MG63 (cell line): ENCODE data around the gene RAB10. TPM values are rescaled to one million over a fixed set of nuclear protein-coding genes. Genes with fewer than 3 reads are reported as not detected.
"Not testable (repeated sequence)": the region's sequence is repeated elsewhere in the genome, so short reads cannot be mapped to it uniquely, and the experiment has no call there.

Experiments
- DNase-seq: peaks from one replicate; pipeline ENCODE4 v3.0.0-alpha.2; 2020
- H3K27me3 ChIP-seq: fragments of 250-450 bp; sonication (Bioruptor Pico); 2 replicates; pipeline ENCODE4 v1.5.1; 2020; ENCODE audit warnings: mild to moderate bottlenecking, moderate library complexity
- H3K36me3 ChIP-seq: fragments of 250-450 bp; sonication (Bioruptor Pico); 2 replicates; pipeline ENCODE4 v1.5.1; 2020; ENCODE audit warnings: mild to moderate bottlenecking, moderate library complexity
- H3K4me3 ChIP-seq: fragments of 250-450 bp; sonication (Bioruptor Pico); 2 replicates; pipeline ENCODE4 v1.5.1; 2020; ENCODE audit warnings: mild to moderate bottlenecking, moderate library complexity
- H3K9me3 ChIP-seq: fragments of 250-450 bp; sonication (Bioruptor Pico); 2 replicates; pipeline ENCODE4 v1.5.1; 2020; ENCODE audit warnings: mild to moderate bottlenecking, moderate library complexity
- total RNA-seq: library from RNA; depleted of rRNA; stranded (reverse); fragments of >200 nt; shearing (Covaris generic); gene quantifications from 2 replicates; pipeline ENCODE4 v1.2.3, GENCODE V29; 2014; ENCODE audit warnings: low replicate concordance

Gene RAB10
- total RNA-seq, 1 experiment from 2014 or later = 102 TPM

DNA sequence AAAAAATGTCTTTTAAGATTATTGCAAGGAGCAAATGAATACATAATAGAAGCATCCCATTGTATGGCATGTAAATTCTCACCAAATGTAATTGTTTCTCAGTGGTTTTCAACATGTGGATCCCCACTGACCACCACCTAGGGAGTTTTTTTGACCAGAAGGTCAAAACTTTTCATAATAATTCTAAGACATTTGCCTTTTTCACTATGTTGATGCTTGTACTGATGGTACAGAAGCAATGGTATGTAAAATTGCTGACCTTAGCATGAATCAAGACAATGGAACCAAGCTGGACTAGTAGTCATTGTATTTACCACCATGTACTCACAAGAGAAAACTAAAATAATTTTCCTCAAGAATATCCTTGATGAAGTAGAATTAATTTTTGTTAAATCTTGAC, 36.8 kb downstream of the RAB10 start:
- no peaks in the 10 kb centered on the region for H3K27me3 ChIP-seq
- no peaks in the 10 kb centered on the region for H3K9me3 ChIP-seq
- peaks cover 2% of the 10 kb centered on the region for H3K36me3 ChIP-seq
- no peak overlapping the region for H3K4me3 ChIP-seq
- no peak for DNase-seq

DNA sequence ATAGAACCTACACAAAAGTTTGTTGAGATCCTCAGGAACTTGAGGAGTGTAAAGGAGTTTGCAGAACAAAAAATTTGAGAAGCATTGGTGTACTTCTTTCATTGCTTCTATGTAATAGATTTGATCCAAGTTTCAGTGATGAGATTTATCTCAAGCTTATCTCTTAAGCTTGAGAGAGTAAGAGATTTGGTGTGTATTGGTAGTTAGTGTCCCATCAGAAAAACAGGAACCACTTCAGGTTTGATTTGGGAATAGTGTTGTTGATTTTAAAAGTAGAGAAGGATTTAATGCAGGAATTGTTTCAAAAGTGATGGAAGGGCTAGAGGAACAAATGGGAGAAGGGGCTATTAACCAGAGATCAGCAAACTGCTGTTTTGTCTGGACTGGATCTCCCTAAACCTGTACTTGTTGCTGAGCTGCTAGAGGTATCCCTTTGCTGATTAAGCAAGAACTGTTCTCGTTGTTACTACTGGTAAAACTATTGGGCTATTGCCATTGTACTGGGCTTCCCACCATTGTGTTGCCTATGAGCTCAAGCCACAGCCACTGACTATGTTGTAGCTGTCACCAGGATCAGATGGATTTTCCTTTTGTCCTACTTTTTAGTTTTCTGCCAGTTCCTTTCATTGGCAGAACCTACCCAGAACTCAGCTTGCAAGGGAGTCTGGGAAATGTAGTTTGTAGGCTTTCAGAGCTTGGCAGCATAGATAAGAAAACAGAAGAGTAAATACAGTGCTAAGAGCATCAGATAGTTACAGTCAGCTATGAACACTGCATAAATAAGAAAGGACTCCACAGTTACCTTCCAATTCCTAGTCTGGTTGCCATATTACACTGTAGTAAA, 39.3 kb downstream of the RAB10 start:
- Histone ChIP-seq H3K4me3 (no peak overlapping the region), H3K36me3 (no peaks in the 10 kb centered on the region; the same call in none of the 2 replicates), H3K27me3 (no peaks in the 10 kb centered on the region), H3K9me3 (no peaks in the 10 kb centered on the region)
- DNase-seq = no peak

DNA sequence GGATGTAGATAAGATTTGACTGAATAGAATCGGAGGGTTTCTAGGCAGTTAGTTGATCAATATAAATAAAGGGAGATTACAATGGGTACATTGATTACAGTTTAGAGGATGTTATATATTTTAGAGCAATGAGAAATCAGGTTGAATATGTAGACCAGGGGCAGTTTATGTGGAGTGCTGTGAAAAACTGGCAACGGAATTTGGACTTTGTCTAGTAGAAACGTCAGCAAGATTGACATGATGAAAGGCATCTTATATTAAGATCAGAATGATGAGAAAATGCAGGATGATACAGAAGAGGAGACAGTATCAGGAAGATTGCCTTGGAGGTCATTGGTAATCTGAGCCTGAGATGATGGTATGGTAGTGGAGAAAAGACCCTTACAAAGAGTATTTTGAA, 39.9 kb downstream of the RAB10 start:
- Histone ChIP-seq H3K36me3 (no peaks in the 10 kb centered on the region; the same call in none of the 2 replicates), H3K4me3 (no peak overlapping the region), H3K9me3 (no peaks in the 10 kb centered on the region), H3K27me3 (no peaks in the 10 kb centered on the region)
- DNase-seq = no peak

DNA sequence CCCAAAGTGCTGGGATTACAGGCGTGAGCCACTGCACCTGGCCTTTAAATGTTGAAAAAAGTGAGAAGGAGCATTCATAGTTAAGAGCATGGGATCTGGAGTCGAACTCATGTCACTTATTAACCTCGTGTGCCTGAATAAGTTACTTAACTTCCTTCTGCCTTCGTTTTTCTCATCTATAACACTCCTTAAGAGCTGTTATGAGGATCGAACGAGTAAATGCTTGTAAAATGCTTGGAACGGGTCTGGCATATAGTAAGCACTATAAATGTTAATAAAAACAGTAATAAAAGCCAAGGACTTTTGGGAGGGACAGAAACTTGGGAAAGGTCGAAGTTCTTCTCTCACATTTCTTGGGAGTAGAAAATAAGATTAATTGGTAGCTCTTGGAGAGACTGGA, 40.8 kb downstream of the RAB10 start:
- no peaks in the 10 kb centered on the region for H3K9me3 ChIP-seq
- DNase-seq = no peak
- H3K36me3 ChIP-seq = no peaks in the 10 kb centered on the region; the same call in 1 of the 2 replicates
- H3K4me3 ChIP-seq = no peak overlapping the region
- no peaks in the 10 kb centered on the region for H3K27me3 ChIP-seq

- DNase-seq = no peak
- Histone ChIP-seq H3K36me3 (peaks cover under 1% of the 10 kb centered on the region; the same call in 1 of the 2 replicates), H3K9me3 (no peaks in the 10 kb centered on the region; the same call in 1 of the 2 replicates), H3K27me3 (no peaks in the 10 kb centered on the region), H3K4me3 (no peak overlapping the region)
Measured at GRCh38 chr2:26075173-26075572, 41.3 kb downstream of the RAB10 start.

- H3K4me3 ChIP-seq = no peak overlapping the region
- H3K36me3 ChIP-seq = peaks cover 10% of the 10 kb centered on the region
- H3K9me3 ChIP-seq = peaks cover 9% of the 10 kb centered on the region
- DNase-seq = no peak
- no peaks in the 10 kb centered on the region for H3K27me3 ChIP-seq
Measured at GRCh38 chr2:26076001-26076587, 42.2 kb downstream of the RAB10 start.

- H3K4me3 ChIP-seq = no peak overlapping the region
- DNase-seq = no peak
- no peaks in the 10 kb centered on the region for H3K27me3 ChIP-seq
- peaks cover 12% of the 10 kb centered on the region for H3K36me3 ChIP-seq
- peaks cover 21% of the 10 kb centered on the region for H3K9me3 ChIP-seq
Measured at GRCh38 chr2:26077291-26077690, 43.4 kb downstream of the RAB10 start.

DNA sequence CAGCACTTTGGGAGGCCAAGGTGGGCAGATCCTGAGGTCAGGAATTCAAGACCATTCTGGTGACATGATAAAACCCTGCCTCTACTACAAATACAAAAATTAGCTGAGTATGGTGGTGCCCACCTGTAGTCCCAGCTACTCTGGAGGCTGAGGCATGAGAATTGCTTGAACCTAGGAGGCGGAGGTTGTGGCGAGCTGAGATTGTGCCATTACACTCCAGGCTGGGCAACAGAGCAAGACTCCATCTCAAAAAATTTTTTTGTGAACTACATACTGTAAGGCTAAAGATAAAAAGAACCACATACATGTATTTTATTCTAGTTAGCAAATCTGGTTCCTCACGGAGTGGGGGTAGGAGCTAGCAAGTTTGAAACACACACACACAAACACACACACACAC, 45.1 kb downstream of the RAB10 start:
- H3K4me3 ChIP-seq = no peak overlapping the region
- H3K27me3 ChIP-seq = no peaks in the 10 kb centered on the region
- DNase-seq = no peak
- peaks cover 14% of the 10 kb centered on the region for H3K36me3 ChIP-seq
- H3K9me3 ChIP-seq = peaks cover 28% of the 10 kb centered on the region

- Histone ChIP-seq H3K4me3 (no peak overlapping the region), H3K36me3 (peaks cover 22% of the 10 kb centered on the region), H3K27me3 (no peaks in the 10 kb centered on the region), H3K9me3 (peaks cover 28% of the 10 kb centered on the region)
- DNase-seq = no peak
Measured at GRCh38 chr2:26080356-26080755, 46.5 kb downstream of the RAB10 start.

DNA sequence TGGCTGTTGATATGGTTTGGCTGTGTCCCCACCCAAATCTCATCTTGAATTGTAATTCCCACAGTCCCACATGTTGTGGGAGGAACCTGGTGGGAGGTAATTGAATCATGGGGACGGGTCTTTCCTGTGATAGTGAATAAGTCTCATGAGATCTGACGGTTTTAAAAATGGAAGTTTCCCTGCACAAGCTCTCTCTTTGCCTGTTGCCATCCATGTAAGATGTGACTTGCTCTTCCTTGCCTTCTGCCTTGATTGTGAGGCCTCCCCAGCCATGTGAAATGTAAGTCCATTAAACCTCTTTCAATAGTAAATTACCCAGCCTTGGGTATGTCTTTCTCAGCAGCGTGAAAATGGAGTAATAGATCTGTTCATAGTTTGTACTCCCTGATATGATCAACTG, 47.0 kb downstream of the RAB10 start:
- not testable (repeated sequence) for DNase-seq, H3K4me3 ChIP-seq, H3K27me3 ChIP-seq
- H3K36me3 ChIP-seq = peaks cover 22% of the 10 kb centered on the region
- H3K9me3 ChIP-seq = peaks cover 28% of the 10 kb centered on the region

DNA sequence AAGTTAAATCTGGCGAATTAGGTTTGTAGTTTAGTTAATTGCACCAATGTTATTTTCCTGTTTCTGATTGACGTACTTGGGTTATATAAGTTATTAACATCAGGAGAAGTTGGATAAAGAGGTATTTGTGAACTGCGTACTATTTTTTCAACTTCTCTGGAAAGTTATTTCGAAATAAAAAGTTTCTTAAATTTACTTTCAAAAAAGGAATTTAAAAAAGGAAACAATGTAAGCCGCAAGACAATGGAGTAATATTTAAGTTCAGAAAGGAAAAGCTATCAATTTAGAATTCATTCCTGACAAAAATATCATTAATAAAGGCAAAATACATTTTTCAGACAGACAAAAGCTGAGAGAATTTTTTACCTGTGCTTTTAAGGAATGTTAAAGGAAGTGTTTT, 47.7 kb downstream of the RAB10 start:
- Histone ChIP-seq H3K4me3 (no peak overlapping the region), H3K36me3 (peaks cover 22% of the 10 kb centered on the region), H3K9me3 (peaks cover 28% of the 10 kb centered on the region), H3K27me3 (no peaks in the 10 kb centered on the region)
- DNase-seq = no peak

- peaks cover 18% of the 10 kb centered on the region for H3K36me3 ChIP-seq
- DNase-seq = peak; percentile 25
- H3K9me3 ChIP-seq = peaks cover 18% of the 10 kb centered on the region
- no peak overlapping the region for H3K4me3 ChIP-seq
- no peaks in the 10 kb centered on the region for H3K27me3 ChIP-seq
Measured at GRCh38 chr2:26086155-26086637, 52.3 kb downstream of the RAB10 start.

GRCh38 chr2:26086779-26087178, 52.9 kb downstream of the RAB10 start:
- peaks cover 17% of the 10 kb centered on the region for H3K36me3 ChIP-seq
- no peaks in the 10 kb centered on the region for H3K27me3 ChIP-seq
- no peak for DNase-seq
- H3K9me3 ChIP-seq = peaks cover 13% of the 10 kb centered on the region
- H3K4me3 ChIP-seq = no peak overlapping the region

DNA sequence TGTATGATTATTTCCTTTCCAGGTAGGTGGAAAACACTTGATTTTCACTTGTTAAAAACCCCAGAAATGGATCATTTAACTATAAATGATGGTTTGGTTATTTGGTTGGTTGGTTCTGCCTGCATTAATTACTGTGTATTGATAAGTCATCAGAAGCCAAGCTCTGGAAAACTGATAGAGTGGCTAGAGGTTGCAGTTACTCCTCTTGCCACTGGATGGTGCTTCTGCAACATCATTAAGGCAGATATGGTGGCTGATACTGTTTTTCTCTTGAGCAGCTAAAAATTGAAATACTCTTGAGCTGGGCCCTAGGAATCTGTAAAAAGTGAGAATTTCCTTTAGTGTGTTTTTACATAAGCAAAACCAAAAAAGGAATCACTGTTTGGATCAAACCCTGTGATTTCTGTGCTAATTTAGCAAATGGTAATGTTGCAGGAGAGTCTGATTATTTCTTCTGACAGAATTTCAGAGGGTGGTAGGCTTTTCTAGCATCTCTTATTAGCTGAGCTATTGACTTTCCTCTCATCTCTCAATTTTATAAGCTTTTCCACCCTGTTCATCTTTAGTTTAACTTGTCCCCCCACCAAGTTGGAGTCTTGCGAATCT, 54.3 kb downstream of the RAB10 start:
- Histone ChIP-seq H3K36me3 (peaks cover 14% of the 10 kb centered on the region), H3K4me3 (no peak overlapping the region), H3K27me3 (no peaks in the 10 kb centered on the region), H3K9me3 (no peaks in the 10 kb centered on the region)
- DNase-seq = no peak

- H3K4me3 ChIP-seq, DNase-seq, H3K27me3 ChIP-seq, H3K9me3 ChIP-seq: not testable (repeated sequence)
- H3K36me3 ChIP-seq = peaks cover 19% of the 10 kb centered on the region
Measured at GRCh38 chr2:26088931-26089330, 55.0 kb downstream of the RAB10 start.

- H3K36me3 ChIP-seq = peaks cover 19% of the 10 kb centered on the region
- H3K4me3 ChIP-seq = no peak overlapping the region
- no peak for DNase-seq
- H3K9me3 ChIP-seq = no peaks in the 10 kb centered on the region
- H3K27me3 ChIP-seq = no peaks in the 10 kb centered on the region
Measured at GRCh38 chr2:26089337-26089736, 55.5 kb downstream of the RAB10 start.

GRCh38 chr2:26095758-26096157, 61.9 kb downstream of the RAB10 start:
- H3K27me3 ChIP-seq = no peaks in the 10 kb centered on the region
- H3K36me3 ChIP-seq = peaks cover 16% of the 10 kb centered on the region
- H3K4me3 ChIP-seq = no peak overlapping the region
- no peak for DNase-seq
- H3K9me3 ChIP-seq = no peaks in the 10 kb centered on the region
